IPS-20b (cell line): ENCODE measurements around the gene SHC1.

ENCODE experiments used
- H3K27ac ChIP-seq: one replicate; pipeline ENCODE4 v1.5.1; 2013; ENCODE audit warnings: low read length
- H3K27me3 ChIP-seq: 2 replicates; pipeline ENCODE4 v1.6.1; 2013; ENCODE audit warnings: mild to moderate bottlenecking, low read length, inconsistent platforms; ENCODE audit not compliant: insufficient read depth
- H3K36me3 ChIP-seq: 2 replicates; pipeline ENCODE4 v1.6.1; 2013; ENCODE audit warnings: low read depth, mild to moderate bottlenecking, inconsistent platforms, low read length, moderate library complexity; ENCODE audit not compliant: insufficient read depth
- H3K4me1 ChIP-seq: 2 replicates; pipeline ENCODE4 v1.6.1; 2013; ENCODE audit warnings: mild to moderate bottlenecking, control low read depth, inconsistent platforms, low read length, moderate library complexity; ENCODE audit not compliant: insufficient read depth
- H3K4me3 ChIP-seq: 2 replicates; pipeline ENCODE4 v1.5.1; 2013; ENCODE audit warnings: mild to moderate bottlenecking, low read length, inconsistent platforms
- H3K9ac ChIP-seq: 2 replicates; pipeline ENCODE4 v1.6.1; 2013; ENCODE audit warnings: low read depth, mild to moderate bottlenecking, inconsistent platforms, low read length, moderate library complexity
- H3K9me3 ChIP-seq: 2 replicates; pipeline ENCODE4 v1.6.1; 2013; ENCODE audit warnings: mild to moderate bottlenecking, low read depth, low read length, inconsistent platforms; ENCODE audit not compliant: insufficient read depth

Gene SHC1

DNA sequence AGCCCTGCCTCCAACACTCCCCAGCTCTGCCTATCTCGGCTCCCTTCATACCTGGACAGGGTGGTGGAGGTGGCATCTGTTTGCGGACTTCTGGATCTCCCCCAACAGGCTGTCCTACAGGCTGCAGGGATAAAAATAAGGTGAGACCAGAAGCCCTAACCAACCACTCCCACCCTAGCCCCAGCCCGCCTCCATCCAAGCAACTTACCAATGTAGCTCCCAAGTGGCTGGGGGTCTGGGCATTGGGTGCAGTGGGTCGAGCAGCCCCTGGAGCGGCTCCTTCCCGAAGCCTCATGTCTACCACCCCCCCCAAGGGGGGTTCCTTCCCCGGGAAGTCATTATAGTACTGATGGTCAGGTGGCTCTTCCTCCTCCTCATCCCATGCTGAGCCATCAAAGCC is 4.4 kb downstream of the SHC1 start:
- H3K4me3 ChIP-seq, result no peak overlapping the region
- peaks cover 59% of the 10 kb centered on the region for H3K36me3 ChIP-seq
- no peaks in the 10 kb centered on the region for H3K9me3 ChIP-seq
- H3K4me1 ChIP-seq, result peaks cover 6% of the 10 kb centered on the region; the same call in 1 of the 2 replicates
- no peaks in the 10 kb centered on the region for H3K27me3 ChIP-seq
- H3K9ac ChIP-seq, result no peak overlapping the region
- H3K27ac ChIP-seq, result no peak overlapping the region

DNA sequence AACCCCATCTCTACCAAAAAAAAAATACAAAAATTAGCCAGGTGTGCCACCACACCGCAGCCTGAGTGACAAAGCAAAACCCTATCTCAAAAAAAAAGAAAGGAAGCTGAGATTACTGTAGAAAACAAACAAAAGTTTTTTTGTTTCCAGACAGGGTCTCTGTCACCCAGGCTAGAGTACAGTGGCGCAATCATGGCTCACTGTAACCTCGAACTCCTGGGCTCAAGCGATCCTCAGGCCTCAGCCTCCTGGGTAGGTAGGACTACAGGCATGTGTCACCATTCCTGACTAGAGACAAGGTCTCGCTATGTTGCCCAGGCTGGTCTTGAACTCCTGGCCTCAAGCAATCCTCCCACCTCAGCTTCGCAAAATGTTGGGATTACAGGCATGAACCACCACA is 6.2 kb downstream of the SHC1 start:
- H3K27ac ChIP-seq, result no peak overlapping the region

GRCh38 chr1:154963643-154964042 is 6.9 kb downstream of the SHC1 start:
- Histone ChIP-seq H3K27ac (no peak overlapping the region), H3K9me3 (no peaks in the 10 kb centered on the region), H3K9ac (no peak overlapping the region), H3K27me3 (no peaks in the 10 kb centered on the region), H3K4me1 (no peaks in the 10 kb centered on the region), H3K36me3 (peaks cover 69% of the 10 kb centered on the region), H3K4me3 (no peak overlapping the region; the same call in 1 of the 2 replicates)

More for the DNA sequence above, 6.2 kb downstream of the SHC1 start:
- Histone ChIP-seq H3K36me3 (peaks cover 62% of the 10 kb centered on the region), H3K4me1 (peaks cover 5% of the 10 kb centered on the region; the same call in 1 of the 2 replicates), H3K27me3 (no peaks in the 10 kb centered on the region), H3K4me3 (no peak overlapping the region), H3K9ac (no peak overlapping the region), H3K9me3 (no peaks in the 10 kb centered on the region)

- Histone ChIP-seq H3K27me3 (no peaks in the 10 kb centered on the region), H3K9me3 (no peaks in the 10 kb centered on the region), H3K4me1 (no peaks in the 10 kb centered on the region), H3K9ac (peak overlapping the region; percentile 71; the same call in 1 of the 2 replicates), H3K27ac (no peak overlapping the region), H3K36me3 (peaks cover 67% of the 10 kb centered on the region), H3K4me3 (peak overlapping the region; percentile 96)
These were observed 7.7 kb downstream of the SHC1 start for GRCh38 chr1:154962795-154963330.

- Histone ChIP-seq H3K9me3 (no peaks in the 10 kb centered on the region), H3K27me3 (no peaks in the 10 kb centered on the region), H3K4me1 (peaks cover 4% of the 10 kb centered on the region; the same call in 1 of the 2 replicates), H3K9ac (peak overlapping the region; percentile 71), H3K4me3 (peak overlapping the region; percentile 96), H3K27ac (no peak overlapping the region), H3K36me3 (peaks cover 61% of the 10 kb centered on the region)
These were observed 8.3 kb downstream of the SHC1 start for GRCh38 chr1:154962156-154962749.

DNA sequence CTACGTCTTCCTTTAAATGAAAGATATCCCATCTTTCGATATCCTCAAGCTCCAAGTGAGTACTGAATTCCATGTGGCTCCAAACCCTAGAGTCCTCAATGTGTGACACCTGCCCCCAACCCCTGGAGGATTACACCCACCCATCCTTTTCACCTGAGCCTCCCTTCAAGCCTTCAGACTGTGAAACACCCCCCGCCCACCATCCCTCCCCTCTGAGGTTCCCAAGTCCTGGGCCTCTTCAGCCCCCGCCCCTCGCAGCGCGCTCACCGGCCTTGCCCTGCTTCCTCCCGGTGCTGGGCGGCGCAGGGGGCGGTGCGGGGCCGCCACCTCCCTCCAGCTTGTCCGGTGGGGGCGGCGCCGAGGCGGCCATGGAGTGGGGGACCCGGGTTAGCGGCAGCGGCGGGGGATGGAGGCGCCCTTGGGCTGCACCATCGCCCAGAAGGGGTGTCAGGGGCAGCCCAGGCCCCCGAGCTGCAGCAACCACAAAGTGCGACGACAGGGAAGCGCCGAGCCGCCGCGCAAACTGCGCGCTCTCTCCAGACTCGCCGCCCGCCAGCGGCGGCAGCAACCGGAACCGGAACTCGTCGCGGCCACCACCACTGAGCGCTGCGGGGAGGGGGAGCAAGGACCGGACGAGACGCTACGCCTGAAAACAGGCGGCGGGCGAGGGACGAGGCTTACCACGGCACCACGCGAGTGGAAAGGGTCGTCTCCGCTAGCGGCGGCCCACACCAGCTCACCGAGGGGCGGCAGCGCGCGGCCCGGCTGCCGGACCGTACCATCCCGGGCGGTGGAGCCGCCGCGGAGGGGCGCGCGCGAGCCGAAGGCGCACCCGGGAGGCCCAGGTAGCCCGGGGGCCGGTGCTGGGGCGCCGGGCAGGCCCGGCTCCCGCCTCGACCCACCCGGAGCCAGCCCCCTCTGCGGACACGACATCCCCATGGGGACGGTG is 9.1 kb downstream of the SHC1 start, which contains the start of gene PYGO2:
Gene PYGO2, minus strand, starts transcription at position 576 of the 949 bp plus-strand sequence. Its CDS starts 206 bp downstream, at position 370.
- Histone ChIP-seq H3K4me1 (peaks cover 11% of the 10 kb centered on the region; the same call in 1 of the 2 replicates), H3K36me3 (peaks cover 54% of the 10 kb centered on the region), H3K27me3 (no peaks in the 10 kb centered on the region), H3K9ac (peak within 1 kb of the TSS; percentile 71), H3K27ac (peak within 1 kb of the TSS; percentile 39), H3K9me3 (no peaks in the 10 kb centered on the region), H3K4me3 (peak within 1 kb of the TSS; percentile 96)

DNA sequence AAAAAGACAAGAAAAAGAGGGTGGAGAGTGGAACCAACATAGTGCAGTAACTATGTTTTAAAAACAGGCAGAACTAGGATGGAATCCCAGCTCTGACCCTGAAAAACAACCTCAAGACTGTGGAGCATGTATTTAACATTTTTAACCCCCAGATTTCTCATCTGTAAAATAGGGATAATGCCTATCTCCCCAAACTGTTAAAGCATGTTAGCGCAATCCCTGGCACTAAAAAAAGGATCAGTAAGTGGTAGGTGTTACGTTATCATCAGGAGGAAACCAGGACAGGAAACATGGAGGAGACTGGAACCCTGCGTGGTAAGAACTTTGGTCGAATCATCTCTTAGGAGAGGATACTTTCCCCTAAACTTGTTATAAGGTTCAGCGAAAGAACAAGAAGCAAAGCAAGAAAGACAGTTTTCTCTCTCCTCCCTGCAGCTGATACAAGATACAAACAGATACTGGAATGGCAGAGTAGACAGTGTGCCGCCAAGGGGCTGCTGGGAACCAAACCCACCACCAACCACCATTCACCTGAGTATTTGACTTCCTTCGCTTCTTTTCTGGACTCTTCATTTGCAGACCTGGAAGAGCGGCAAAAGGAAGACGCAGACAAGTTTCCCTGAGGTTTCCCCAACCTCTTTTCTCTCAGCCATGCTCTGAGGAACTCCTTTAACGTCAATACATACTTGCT is 10.0 kb downstream of the SHC1 start:
- H3K9ac ChIP-seq, result peak overlapping the region; percentile 71; the same call in 1 of the 2 replicates
- H3K4me1 ChIP-seq, result peaks cover 11% of the 10 kb centered on the region; the same call in 1 of the 2 replicates
- peak overlapping the region; percentile 39 for H3K27ac ChIP-seq
- no peaks in the 10 kb centered on the region for H3K9me3 ChIP-seq
- H3K27me3 ChIP-seq, result no peaks in the 10 kb centered on the region
- H3K4me3 ChIP-seq, result peak overlapping the region; percentile 96
- H3K36me3 ChIP-seq, result peaks cover 45% of the 10 kb centered on the region

- Histone ChIP-seq H3K4me1 (peaks cover 18% of the 10 kb centered on the region), H3K9ac (no peak overlapping the region), H3K9me3 (no peaks in the 10 kb centered on the region), H3K36me3 (peaks cover 33% of the 10 kb centered on the region), H3K4me3 (no peak overlapping the region), H3K27ac (no peak overlapping the region), H3K27me3 (no peaks in the 10 kb centered on the region)
These were observed 11.1 kb downstream of the SHC1 start for GRCh38 chr1:154959426-154959780.

DNA sequence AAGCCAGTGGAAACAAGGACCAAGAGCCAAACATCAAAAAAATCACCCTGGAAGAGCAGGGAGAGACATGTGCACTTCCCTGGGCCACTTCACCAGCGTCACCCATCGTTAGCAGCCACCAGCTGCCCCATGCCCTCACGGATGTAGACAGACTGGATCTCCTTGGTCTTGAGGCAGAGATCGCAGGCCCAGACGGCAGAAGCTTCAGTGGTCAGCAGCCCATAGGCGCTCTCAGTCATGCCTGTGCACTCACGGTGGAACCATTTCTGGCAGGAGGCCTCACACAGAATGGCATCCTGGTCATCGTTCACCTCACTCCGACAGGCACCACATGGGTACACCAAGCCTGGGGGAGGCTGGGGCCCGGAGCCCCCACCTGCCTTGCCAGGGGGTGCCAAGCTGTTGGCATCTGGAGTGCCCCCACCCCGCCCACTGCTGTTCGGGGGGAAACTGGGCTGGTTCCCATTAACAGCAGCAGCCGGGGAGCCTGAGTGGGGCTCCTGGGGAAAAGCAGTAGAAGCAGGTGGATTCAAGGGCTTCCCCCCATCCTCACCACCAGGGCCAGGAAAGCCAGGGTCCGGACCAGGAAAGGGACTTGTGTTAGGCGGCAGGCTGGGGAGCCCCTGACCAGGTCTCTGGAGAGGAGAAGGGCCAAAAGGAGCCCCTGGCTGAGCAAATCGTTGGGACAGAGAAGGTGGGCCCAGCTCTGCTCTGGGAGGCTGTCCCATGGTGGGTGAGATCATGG is 11.7 kb downstream of the SHC1 start:
- H3K27me3 ChIP-seq, result no peaks in the 10 kb centered on the region
- no peak overlapping the region for H3K4me3 ChIP-seq
- H3K27ac ChIP-seq, result no peak overlapping the region
- H3K36me3 ChIP-seq, result peaks cover 27% of the 10 kb centered on the region
- no peak overlapping the region for H3K9ac ChIP-seq
- no peaks in the 10 kb centered on the region for H3K9me3 ChIP-seq
- H3K4me1 ChIP-seq, result peaks cover 18% of the 10 kb centered on the region

DNA sequence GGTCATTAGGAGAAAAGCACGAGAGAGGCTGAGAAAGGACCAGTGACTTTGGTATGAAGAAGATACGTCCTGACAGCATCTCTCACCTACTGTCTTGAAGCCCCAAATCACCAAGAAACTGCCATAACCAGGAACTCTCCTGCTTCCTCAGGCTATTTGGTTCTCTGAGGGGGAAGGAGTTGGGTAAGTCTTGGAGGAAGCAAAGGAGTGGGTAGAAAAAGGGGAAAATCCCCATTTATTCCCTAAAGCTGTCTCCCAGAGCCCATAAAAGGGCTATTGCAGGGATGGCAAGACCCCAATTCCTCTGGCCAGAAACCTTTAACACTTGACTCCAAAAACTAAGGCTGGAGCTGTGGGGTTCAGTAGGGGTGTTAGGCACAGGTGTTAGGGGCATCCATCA is 12.5 kb downstream of the SHC1 start:
- Histone ChIP-seq H3K9me3 (no peaks in the 10 kb centered on the region), H3K4me3 (no peak overlapping the region), H3K36me3 (peaks cover 19% of the 10 kb centered on the region), H3K27me3 (no peaks in the 10 kb centered on the region), H3K9ac (no peak overlapping the region), H3K4me1 (peaks cover 18% of the 10 kb centered on the region), H3K27ac (no peak overlapping the region)
